ENCODE measurements around the gene NIPAL4.

GRCh38 chr5:157487358-157487757 lies 27.3 kb downstream of the NIPAL4 start:
- no peak for TF ChIP-seq CTCF (conservative IDR thresholded peaks at IDR 0.05; ENCODE audit: low read length)
- TF ChIP-seq EZH2phosphoT487 (IDR thresholded peaks at IDR 0.05; ENCODE audit: borderline replicate concordance, low read depth, low read length), result no peak

Measured in OCI-LY7 (cell line).